Measurements from ENCODE around the gene ETNK1.

DNA sequence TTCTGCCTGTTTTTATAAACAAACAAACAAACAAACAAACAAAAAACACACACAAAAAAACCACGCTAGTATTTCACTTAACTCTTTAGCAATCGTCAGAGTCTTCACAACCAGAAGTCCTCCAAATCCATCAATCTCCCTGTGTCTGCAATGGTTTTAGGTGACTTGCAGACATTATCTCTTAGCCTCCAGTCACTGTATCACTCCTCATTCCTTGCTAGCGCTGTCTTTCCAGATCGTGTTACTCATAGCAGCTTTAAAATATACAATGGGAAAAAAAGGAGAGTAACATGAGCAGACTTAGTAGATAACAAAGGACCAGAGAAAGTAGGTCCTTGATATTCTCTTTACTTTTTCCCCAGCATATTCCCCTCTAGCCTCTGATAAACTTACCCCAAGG, 15.5 kb upstream of the ETNK1 start:
- TF ChIP-seq, protein P1, sequence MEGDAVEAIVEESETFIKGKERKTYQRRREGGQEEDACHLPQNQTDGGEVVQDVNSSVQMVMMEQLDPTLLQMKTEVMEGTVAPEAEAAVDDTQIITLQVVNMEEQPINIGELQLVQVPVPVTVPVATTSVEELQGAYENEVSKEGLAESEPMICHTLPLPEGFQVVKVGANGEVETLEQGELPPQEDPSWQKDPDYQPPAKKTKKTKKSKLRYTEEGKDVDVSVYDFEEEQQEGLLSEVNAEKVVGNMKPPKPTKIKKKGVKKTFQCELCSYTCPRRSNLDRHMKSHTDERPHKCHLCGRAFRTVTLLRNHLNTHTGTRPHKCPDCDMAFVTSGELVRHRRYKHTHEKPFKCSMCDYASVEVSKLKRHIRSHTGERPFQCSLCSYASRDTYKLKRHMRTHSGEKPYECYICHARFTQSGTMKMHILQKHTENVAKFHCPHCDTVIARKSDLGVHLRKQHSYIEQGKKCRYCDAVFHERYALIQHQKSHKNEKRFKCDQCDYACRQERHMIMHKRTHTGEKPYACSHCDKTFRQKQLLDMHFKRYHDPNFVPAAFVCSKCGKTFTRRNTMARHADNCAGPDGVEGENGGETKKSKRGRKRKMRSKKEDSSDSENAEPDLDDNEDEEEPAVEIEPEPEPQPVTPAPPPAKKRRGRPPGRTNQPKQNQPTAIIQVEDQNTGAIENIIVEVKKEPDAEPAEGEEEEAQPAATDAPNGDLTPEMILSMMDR (conservative IDR thresholded peaks at IDR 0.05; ENCODE audit: low read length) = no peak
- TF ChIP-seq EZH2phosphoT487 (IDR thresholded peaks at IDR 0.05; ENCODE audit: borderline replicate concordance, low read depth, low read length) = no peak

Data from OCI-LY7 (cell line).